GM18519 (cell line): ENCODE results near the gene LCN15.

ENCODE experiments used
- ATAC-seq: cut with Tn5 transposase; IDR thresholded peaks from one replicate; pipeline ENCODE4 v1.9.1; 2021; ENCODE audit warnings: mild to moderate bottlenecking, moderate library complexity; ENCODE audit not compliant: unreplicated experiment, low FRiP score

LCN15 gene

DNA sequence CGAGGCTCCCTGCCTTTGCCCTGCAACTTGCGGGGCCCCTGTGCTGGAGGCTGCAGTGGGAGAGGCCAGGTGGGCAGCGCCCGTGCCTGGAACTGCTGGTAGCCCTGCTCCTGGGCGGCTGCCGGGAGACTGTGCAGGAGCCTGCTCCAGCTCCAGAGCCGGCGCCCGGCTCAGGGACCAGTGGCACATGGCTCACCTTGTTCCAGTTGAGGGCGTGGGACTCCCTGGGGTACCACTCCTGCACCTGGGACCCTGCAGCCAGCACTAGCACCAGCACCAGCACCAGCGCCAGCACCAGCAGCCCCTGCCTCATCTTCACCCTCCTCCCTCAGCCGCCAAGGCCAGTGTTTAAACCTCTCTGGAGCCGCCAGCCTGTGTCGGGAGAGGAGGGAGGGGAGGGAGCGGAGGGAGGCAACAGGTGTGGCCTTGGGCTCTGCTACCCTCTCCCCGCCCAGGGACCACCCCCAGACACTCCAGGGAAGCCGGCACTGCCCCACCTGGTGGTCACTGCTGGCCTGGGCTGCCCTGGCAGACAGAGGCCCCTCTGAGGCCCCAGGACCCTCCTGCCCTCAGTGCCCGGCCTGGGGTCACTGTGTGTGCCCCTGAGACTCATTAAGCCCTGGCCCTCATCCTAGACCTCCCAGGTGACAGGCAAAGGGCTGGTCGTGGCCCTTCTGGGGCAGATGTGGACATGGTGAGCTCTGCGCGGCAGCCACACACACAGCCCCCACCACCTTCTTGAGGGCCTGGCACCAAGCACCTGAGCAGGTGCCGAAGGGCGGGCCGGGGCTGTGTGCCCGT, 21.5 kb downstream of the LCN15 start, which contains the start of gene LCN10:
Gene LCN10, minus strand, starts transcription at position 350 of the 801 bp plus-strand sequence. Its CDS starts 37 bp downstream, at position 313.
- ATAC-seq = no peak

DNA sequence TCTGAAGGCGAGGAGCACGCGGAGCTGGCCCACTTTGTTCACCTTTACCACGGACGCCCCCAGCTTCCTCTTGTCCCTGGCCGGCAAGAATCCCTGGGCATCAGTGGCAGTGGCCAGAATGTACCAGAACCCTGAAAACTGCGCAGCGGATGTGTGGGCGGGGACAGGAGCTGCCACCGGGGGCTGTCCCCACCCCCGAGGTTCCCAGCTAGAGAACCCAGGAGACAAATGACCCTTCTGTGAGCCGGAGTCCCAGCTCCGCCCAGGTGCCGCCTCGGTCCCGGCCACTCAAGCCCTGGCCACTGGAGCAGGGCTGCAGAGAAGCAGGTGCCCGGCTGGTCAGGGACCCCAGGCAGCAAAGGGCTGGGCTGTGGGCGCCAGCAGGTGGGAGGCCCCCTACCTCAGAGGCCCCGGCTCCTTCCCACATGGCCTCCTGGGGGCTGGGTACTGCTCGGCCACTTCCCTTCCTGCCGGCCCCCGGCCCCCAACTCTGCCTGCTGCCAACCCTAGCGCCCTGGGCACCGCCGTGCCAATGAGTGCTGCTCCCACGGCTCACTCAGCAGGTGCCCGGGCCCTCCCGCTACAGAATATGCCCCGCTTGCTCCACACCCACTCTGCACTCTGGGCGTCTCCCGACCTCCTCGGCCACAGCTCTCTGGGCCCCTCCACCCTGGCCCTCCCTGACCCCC, 22.3 kb downstream of the LCN15 start:
- no peak for ATAC-seq

DNA sequence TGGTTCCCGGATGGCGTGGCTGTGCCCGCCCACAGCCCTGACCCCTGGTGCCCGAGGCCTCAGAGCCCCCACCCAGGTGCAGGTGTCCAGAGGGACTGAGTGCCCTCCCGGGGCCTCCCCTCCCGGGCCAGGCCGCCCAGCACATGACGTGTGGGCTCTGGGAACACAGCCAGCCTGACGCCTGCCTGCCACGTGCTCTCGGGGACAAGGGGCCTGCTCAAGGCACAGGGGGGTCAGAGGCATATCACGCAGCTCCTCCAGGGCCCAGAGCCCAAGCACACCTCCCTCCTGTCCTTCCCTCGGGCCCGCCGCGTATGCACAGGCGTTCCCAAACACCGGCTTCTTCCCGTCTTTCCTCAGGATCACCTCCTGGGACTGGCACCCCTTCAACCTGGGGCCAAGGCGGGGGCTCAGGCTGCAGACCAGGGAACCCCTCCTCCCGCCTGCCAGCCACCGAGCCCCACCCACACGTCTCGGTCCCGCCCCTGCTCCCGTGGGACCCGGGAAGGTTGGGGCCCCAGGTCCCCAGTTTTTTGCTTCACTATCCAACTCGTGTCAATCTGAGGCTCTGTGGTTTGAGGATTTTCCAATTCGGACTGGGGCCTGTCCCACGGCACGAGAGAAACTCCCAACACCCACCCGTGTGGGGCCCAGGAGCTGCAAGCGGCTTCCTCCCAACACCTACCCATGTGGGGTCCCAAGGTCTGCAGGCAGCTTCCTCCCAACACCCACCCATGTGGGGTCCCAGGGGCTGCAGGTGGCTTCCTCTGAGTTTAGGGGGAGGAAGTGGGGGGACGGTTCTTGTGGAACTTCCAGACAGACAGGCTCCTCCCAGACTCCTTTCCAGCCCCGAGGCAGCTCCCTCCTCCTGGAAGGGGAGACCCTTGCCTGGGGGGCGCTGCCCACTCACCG, 23.1 kb downstream of the LCN15 start:
- no peak for ATAC-seq

DNA sequence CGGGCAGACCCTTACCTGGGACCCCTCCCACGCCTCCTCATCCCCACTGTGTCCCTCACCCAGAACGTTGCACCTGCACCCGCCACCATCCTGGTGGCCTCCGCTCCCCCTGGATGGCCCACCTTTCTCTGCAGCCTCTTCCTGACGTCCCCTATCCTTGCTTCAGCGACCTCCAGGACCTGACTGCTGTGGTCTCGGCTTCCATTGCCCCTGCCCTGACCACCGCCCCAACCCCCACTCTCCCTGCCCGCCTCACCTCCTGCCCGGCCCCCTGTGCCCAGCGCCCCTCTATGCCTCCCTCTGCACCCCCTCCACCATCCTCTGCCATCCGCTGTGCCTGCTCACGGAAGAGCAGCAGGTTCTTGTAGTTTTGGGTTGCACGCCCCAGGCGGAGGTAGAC, 23.8 kb downstream of the LCN15 start:
- ATAC-seq = no peak

DNA sequence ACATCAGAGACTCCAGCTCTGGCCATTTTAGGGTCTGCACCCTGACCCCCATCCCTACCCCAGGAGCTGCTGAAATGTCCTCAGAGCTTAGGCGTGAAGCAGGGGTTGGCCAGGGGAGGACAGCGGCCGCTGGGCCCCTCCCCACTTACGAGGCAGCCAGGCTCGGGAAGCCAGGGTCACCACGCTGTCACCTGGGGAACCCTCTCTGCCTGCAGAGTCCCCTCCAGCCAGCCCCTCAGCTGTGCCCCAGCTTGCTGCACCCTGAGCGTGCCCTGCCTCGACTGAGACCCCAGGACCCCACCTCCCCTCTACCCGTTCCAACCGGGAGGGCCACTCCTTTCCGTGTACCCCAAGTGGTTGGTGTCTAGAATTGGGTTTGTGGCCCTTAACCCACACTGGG, 24.2 kb downstream of the LCN15 start:
- ATAC-seq = no peak

DNA sequence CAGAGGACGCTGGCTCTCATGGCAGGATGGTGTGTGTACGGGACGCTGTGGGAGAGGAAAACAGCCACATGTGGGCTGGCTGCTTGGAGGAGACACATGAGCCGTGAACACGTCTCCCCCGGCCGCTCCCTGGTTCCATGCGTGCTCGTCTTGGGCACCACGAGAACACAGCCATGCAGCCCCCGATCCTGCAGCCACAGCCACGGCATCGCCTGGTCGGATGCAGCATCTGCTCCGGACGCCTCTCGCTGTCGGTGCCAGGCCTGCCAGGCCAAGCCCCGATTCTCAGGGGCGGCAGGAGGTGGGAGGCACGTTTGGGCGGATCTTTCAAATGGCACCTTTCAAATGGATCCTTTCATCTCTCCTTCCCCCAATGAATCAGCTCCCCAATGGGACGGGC, 24.8 kb downstream of the LCN15 start:
- no peak for ATAC-seq

DNA sequence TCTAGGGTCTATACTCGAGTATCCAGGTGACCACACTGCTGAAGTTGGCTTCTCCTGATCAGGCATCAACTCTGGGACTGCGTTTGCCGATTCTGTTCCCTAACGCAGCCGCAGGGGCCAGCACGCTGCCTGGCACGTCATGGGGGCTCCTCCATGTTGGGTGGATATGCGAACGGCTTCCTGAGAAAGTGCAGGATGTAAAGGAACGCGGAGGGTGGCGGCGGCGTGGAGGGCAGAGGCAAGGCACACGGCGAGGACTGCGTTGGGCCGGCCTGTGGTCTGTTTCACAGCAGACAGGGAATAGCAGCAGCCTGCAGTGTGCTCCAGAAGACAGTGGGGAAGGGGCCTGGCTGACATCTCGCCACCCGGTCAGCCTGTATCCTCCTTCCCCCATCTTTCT, 25.4 kb downstream of the LCN15 start:
- ATAC-seq = no peak

DNA sequence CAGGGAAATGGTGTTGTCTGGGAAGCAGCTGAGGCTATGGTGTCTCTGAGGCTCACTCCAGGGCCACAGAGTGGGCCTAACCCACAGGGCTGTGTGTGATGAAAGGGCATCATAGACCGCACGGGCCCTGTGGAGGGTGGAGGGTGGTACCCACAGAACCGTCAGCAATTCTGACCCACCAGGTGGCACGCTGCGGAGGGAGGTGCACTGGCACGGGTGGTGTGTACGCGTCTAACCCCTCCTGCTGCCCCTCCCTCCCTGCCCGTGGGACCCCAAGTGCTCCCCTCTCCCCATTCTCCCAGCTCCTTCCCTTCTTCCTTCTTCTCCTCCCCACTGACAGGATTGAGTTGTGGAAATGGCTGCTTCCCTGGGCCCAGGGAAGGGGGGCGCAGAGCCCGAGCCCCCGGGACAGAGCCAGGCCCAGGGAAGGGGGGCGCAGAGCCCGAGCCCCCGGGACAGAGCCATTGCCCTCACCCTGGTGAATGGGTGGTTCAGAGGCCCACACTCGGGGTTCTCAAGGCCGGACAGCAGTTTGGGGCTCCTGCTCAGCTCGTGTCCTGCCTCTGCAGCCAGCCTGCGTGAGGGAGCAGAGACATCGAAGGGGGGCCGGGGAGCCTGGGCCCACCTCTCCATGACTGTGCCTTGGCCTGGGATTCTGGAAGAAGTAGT, 28.4 kb downstream of the LCN15 start:
- ATAC-seq = no peak

DNA sequence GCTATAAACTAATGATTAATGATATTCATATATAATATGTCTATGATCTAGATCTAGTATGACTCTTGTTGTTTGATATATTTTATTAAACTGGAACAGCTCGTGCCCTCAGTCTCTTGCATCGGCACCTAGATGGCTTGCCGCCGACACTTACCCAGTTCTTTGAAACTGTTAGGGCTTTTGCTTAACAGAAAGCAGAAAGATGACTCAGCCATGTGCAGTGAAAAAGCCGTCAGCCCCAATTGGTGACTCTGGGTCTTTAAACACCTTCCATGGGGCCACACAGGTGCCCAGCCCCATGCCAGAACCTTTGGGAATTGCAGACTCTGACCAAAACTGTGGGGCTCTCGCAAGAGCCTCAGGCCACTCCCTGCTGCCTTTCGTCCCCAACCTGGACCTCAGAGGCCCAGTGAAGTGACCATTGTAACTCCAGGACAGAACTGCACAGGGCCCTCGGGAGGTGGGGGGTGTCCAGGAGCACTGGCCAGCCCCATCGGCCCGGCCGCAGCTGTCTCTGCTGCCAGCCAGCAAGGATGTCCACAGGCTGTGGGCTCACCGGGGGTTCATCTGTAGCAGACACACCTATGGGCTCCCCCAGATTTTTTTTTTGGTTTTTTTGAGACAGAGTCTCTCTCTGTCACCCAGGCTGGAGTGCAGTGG, 29.4 kb downstream of the LCN15 start:
- no peak for ATAC-seq

DNA sequence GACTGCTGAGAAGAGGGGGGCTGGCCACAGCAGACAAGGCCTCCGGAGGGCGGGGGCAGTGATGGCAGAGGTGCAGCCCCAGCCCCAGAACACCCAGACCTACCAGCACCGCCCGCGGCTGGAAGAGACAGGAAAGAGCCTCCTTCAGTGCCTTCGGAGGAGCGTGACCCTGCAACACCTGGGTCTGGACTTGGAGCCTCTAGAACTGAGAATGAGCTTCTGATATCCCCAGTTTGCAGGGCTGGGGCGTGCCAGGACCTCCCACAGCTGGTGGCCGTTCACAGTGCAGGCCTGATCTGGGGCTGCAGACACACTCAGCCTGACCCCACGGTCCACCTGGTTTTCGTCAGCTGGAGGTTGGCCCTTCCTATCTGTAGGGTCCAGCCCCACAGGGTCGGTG, 30.7 kb downstream of the LCN15 start:
- no peak for ATAC-seq

DNA sequence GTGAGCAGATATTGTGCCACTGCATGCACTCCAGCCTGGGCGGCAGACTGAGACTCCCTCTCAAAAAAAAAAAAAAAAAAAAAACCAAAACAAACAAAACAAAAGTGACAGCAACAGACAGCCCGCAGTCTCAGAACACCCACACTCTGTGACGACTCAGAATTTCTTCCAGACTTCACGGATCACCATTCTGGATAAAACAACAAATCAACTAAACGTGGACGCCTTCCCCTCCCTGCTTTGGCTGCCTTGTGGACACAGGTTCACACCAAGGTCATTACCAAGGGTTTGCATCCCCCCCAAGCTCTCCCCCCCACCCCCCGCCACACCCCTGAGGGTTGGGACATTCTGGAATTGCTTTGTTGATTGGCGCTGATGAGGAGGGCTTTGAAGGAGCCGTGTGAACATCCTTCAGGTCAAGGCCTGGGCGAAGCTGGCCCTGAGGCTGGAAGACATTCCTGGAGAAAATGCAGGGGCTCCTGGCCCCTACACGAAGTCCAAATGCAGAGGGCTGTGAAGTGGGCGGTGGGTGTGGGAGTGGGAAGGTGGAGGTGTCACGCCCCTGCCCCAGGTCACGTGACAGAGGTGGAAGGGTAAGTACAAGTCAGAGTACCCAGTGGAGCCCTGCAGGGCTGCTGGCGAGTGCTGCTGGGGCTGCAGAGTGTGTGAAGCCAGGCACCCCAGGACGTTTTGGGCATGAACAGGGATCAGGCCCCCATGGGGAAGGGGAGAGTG, 31.7 kb downstream of the LCN15 start:
- ATAC-seq = no peak

DNA sequence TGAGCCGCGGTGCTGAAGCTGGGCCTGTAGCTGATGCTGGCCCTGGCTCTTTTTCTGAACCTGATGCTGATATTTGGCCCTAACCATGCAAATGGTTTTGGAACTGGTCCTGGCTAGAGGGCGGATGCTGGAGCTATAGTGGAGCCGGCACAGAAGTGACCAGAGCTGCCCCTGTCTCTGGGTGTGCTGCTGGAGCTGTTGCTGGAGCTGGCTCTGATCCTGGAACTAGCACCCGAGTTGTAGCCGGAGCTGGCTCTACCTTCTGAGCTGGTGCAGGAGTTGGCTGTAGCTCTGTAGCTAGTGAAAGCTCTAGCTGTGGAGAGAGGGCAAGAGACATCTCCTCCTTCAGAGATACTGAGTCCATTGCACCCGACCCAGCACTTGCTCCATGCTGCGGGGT, 34.4 kb downstream of the LCN15 start:
- ATAC-seq = no peak

DNA sequence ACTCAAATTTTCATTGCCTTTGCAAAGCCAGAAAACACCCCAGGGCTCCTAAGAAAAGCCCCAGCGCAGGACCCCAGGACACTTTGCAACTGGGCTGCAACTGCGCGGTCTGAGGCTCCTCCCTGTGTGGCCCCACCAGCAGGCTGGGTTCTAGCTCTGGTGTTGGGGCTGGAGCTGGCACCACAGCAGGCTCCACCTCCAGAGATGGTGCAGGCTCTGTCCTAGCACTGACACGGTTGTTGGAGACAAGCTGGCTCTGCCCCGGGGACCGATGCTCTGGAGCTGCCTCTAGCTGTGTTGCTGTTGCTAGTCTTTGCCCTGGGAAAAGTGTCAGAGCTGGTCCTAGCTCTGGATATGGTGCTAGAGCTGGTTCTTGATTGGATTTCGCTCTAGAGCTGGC, 35.2 kb downstream of the LCN15 start:
- ATAC-seq = no peak

DNA sequence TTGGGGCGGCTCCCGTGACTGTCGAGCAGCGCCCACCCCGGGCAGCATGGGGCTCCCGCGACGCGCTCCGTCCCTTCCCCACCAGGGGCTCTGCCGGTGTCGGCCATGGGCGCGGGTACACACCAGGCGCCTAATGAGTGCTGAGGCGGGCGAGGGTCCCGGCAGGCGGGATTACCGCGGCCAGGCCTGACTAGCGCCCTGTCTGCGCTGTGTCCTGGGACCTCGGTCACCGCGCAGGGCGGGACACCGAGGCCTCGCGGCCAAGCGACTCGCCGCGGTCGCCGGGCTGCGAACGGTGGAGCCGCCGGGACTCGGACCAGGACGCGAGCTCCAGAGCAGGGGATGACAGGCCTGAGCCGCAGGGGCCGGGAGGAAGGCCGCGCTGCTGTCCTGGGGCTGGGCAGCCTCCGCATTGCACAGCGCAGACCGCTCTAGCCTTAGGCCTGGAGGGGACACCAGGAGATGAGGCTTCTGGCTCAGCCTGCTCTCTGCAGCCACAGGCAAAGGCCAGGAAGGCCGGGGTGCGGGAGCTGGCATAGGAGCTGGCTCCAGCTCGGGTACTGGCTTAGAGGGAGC, 35.7 kb downstream of the LCN15 start:
- no peak for ATAC-seq

DNA sequence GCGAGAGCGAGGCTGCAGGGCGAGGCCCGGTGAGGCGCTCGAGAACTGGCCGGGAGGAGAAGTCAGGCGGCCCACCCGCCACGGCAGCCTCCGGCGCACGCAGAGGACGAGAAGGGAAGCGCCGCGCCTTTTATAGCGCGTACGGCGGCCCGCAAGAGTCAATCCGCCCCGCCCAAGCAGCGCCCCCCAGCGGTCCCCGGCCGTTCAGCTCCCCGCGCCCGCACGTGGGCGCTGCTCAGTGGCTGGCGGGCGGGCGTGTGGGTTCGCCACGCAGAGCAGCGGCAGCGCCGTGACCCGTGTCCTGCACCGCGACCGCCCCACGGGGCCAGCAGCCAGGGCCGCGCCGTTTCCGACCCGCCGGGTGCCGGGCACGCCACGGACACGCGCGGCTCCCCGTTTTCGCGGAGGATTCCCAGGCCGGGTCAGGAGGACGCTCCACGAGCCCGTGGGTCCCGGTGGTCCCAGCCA, 36.2 kb downstream of the LCN15 start:
- no peak for ATAC-seq

DNA sequence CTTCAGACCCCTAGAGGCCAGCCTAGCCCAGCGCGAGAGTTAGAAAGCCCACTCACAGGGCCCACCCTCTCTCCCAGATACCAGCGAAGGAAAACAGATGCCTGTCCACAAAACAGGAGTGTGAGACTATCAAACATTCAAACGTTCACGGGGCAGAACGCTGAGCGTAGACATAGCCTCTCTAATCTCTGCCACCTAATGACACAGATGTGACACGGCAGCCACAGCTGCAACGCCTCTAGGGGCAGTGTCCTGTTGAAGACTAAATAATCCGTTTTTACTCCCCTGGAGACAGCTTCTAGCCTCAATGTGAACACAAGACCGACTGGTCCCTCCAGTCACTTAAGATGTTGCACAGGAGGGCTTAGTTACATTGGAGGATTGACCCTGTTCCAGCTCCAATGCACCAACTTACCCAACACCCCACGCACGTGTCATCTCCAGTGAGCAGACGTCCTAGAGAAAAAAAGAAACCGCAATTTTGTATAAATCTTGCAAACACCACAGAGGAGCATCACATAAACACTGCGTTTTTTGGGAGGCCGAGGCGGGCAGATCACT, 37.6 kb downstream of the LCN15 start:
- ATAC-seq = no peak

DNA sequence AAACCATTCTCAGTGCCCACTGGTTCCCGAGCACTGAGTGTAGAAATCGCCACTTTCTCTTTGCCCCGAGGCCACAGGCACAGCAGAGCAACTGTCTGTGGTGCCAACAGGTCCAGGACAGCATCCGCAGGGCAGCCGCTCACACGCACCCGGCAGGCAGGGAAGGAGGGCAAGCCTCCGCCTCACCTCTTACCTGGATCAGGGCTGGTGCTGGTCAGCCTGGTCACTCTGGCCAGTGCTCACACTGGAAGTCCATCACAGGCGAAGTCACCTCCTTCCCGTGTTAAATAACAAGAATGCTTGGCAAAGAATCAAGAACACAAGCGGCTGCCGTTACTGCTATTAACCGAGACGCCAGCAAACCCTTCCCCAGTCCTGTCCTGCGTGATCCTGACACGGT, 38.2 kb downstream of the LCN15 start:
- no peak for ATAC-seq

DNA sequence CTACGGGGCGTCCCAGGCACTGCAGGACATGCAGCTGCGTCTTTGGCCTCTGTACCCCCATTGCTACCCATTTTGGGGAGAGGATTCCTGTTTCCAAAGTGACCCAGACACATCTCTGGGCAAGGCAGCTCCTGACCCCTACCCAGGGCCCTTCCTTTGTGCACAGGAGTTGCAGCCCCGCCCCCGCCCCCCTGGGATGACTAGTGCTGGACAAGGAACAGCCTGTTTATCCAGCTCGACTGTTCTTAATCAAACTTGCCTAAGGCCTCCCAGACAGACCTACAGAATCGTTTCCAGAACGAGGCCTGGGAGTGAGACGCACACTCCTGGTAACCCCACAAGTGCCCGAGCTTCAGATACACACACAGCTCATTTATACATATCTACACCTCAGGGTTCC, 38.7 kb downstream of the LCN15 start:
- ATAC-seq = no peak

DNA sequence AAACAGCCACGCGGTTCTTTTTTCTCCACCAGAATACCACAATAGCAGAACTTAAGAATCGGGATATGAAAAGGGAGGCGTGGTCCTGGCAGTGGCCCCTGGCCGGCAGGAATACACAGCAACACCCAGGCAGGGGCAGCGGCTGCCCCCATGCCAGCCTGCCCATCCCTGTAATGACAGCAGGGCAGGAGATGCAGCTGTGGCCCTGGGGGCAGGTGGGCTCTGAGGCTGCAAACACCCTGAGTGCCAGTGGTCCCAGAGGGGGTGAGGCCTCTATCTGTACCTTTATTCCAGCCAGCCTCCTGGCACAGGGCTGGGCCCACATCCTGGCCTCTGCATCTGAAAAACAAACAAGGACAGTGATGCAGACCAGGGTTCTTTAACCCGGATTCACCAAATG, 39.5 kb downstream of the LCN15 start:
- ATAC-seq = no peak
